Nephron (organoid): ENCODE data around the gene IPO8.
"Not testable (repeated sequence)": the region's sequence is repeated elsewhere in the genome, so short reads cannot be mapped to it uniquely, and the experiment has no call there.

Source experiments
- H3K27ac Mint-ChIP-seq, 3 experiments: 2 replicates each; pipeline ENCODE4 v1.8.0; 2020; ENCODE audit warnings: mixed read lengths in 3 of 3, mild to moderate bottlenecking in 2 of 3, moderate library complexity in 1 of 3
- H3K27me3 Mint-ChIP-seq: 2 replicates; pipeline ENCODE4 v1.8.0; 2021; ENCODE audit warnings: low read depth, mild to moderate bottlenecking, moderate library complexity, mixed read lengths
- H3K36me3 Mint-ChIP-seq: 2 replicates; pipeline ENCODE4 v1.8.0; 2020; ENCODE audit warnings: low read depth, mixed read lengths
- H3K4me1 Mint-ChIP-seq: 2 replicates; pipeline ENCODE4 v1.8.0; 2020; ENCODE audit warnings: mixed read lengths
- H3K4me3 Mint-ChIP-seq, 3 experiments: 2 replicates each; pipeline ENCODE4 v1.8.0; 2020; ENCODE audit warnings: mild to moderate bottlenecking in 3 of 3, mixed read lengths in 3 of 3, moderate library complexity in 2 of 3
- H3K9me3 Mint-ChIP-seq: 2 replicates; pipeline ENCODE4 v1.8.0; 2020; ENCODE audit warnings: mixed read lengths
- TF ChIP-seq, protein P1 (sequence below), 3 experiments: fragments of 200-600 bp; sonication (generic); IDR thresholded peaks; one replicate each; pipeline ENCODE4 v1.5.0; 2021; ENCODE audit warnings: antibody characterized with exemption in 3 of 3; ENCODE audit not compliant: unreplicated experiment in 3 of 3

Gene IPO8

DNA sequence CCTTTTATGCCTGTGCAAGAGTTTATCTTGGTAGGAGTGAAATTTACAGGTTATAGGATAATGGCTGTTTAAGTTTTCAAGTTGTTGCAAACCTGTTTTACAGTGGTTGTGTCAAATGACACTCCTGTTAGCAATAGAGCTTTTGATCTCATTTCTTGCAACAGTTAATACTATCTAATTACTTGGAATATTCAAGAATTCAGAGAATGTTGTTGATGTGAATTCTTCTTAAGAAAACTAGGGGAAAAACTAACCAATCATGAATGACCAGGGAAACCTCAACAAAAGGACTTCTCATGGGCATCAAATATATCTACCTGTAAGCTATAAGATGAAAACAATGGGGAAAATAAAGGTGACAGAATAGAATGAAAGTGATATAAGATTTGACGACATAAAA, 85.0 kb downstream of the IPO8 start:
- H3K36me3 Mint-ChIP-seq = no peaks in the 10 kb centered on the region
- TF ChIP-seq, protein P1, sequence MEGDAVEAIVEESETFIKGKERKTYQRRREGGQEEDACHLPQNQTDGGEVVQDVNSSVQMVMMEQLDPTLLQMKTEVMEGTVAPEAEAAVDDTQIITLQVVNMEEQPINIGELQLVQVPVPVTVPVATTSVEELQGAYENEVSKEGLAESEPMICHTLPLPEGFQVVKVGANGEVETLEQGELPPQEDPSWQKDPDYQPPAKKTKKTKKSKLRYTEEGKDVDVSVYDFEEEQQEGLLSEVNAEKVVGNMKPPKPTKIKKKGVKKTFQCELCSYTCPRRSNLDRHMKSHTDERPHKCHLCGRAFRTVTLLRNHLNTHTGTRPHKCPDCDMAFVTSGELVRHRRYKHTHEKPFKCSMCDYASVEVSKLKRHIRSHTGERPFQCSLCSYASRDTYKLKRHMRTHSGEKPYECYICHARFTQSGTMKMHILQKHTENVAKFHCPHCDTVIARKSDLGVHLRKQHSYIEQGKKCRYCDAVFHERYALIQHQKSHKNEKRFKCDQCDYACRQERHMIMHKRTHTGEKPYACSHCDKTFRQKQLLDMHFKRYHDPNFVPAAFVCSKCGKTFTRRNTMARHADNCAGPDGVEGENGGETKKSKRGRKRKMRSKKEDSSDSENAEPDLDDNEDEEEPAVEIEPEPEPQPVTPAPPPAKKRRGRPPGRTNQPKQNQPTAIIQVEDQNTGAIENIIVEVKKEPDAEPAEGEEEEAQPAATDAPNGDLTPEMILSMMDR (IDR thresholded peaks at IDR 0.05; ENCODE audit: unreplicated experiment in 3 of 3) = no peak
- H3K4me1 Mint-ChIP-seq = peaks cover 15% of the 10 kb centered on the region
- H3K27ac Mint-ChIP-seq = no peak overlapping the region
- H3K4me3 Mint-ChIP-seq = no peak overlapping the region
- no peaks in the 10 kb centered on the region for H3K27me3 Mint-ChIP-seq
- H3K9me3 Mint-ChIP-seq = peaks cover 21% of the 10 kb centered on the region

DNA sequence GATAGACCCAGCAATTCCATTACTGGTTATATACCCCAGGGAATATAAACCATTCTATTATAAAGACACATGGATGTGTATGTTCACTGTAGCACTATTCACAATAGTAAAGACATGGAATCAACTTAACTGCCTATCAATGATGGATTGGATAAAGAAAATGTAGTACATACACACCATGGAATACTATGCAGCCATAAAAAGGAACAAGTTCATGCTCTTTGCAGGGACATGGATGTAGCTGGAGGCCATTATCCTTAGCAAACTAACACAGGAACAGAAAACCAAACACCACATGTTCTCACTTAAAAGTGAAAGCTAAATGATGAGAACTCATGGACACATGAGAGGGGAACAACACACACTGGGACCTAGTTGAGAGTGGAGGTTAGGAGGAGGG, 85.8 kb downstream of the IPO8 start:
- not testable (repeated sequence) for H3K36me3 Mint-ChIP-seq, H3K4me3 Mint-ChIP-seq, H3K27me3 Mint-ChIP-seq, H3K27ac Mint-ChIP-seq
- peaks cover 28% of the 10 kb centered on the region for H3K9me3 Mint-ChIP-seq
- peaks cover 15% of the 10 kb centered on the region for H3K4me1 Mint-ChIP-seq

- not testable (repeated sequence) for H3K4me3 Mint-ChIP-seq, H3K36me3 Mint-ChIP-seq, H3K27ac Mint-ChIP-seq, H3K27me3 Mint-ChIP-seq
- H3K9me3 Mint-ChIP-seq = peaks cover 43% of the 10 kb centered on the region
- peaks cover 12% of the 10 kb centered on the region for H3K4me1 Mint-ChIP-seq
These were observed 91.4 kb downstream of the IPO8 start for GRCh38 chr12:30604302-30604701.

DNA sequence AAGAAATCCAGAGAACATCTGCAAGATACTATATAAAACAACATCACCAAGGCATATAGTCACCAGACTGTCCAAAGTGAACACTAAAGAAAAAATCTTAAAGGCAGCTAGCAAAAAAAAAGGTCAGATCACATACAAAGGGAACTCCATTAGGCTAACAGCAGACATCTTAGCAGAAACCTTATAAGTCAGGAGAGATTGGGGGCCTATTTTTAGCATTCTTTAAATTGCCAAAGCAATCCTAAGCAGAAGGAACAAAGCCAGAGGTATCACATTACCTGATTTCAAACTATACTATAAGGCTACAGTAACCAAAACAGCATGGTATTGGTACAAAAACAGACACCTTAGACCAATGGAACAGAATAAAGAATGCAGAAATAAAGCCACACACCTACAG, 92.5 kb downstream of the IPO8 start:
- peaks cover 36% of the 10 kb centered on the region for H3K9me3 Mint-ChIP-seq
- H3K27ac Mint-ChIP-seq = no peak overlapping the region
- TF ChIP-seq, protein P1 (IDR thresholded peaks at IDR 0.05; ENCODE audit: unreplicated experiment in 3 of 3) = no peak
- H3K27me3 Mint-ChIP-seq = peaks cover 4% of the 10 kb centered on the region
- H3K36me3 Mint-ChIP-seq = peaks cover 9% of the 10 kb centered on the region
- H3K4me1 Mint-ChIP-seq = peaks cover 22% of the 10 kb centered on the region
- no peak overlapping the region for H3K4me3 Mint-ChIP-seq

DNA sequence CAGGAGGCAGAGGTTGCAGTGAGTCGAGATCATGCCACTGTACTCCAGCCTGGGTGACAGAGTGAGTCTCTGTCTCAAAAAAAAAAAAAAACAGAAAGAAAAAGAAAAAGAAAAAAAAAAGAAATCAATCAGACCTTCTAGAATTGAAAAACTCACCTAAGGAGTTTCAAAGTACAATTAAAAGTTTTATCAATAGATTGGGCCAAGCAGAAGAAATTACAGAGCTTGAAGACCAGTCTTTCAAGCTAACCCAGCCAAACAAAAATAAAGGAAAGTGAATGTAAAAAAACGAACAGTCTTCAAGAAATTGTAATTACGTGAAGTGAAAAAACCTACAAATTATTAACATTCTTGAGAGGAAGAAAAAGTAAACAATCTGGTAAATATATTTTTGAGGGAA, 93.0 kb downstream of the IPO8 start:
- H3K27me3 Mint-ChIP-seq = peaks cover 4% of the 10 kb centered on the region

DNA sequence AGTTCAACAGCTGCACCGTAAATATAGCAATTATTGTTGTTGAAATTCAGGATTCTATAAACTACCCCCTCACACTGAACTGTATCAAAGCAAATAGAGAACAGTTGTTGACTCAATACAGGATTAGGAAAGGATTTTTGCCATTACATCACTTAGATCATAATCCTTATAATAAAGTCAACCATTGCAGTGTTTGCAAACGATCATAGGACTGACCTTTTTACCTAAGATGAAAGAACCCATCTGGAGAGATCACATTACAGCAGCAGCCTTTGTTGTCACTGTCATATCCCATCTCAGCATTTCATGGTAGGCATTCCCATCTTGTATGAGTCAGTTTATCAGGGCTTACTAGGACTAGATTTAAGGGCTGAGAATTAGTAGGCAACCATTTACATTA, 96.1 kb downstream of the IPO8 start:
- H3K27me3 Mint-ChIP-seq = no peaks in the 10 kb centered on the region
- H3K4me1 Mint-ChIP-seq = peaks cover 26% of the 10 kb centered on the region
- H3K27ac Mint-ChIP-seq = peak overlapping the region; percentile 7 to 70 (median 29)
- H3K9me3 Mint-ChIP-seq = peaks cover 30% of the 10 kb centered on the region
- H3K4me3 Mint-ChIP-seq = peak overlapping the region in 1 of 3 experiments; percentile 1
- TF ChIP-seq, protein P1 (IDR thresholded peaks at IDR 0.05; ENCODE audit: unreplicated experiment in 3 of 3) = no peak
- peaks cover 9% of the 10 kb centered on the region for H3K36me3 Mint-ChIP-seq

More for the DNA sequence above, 93.0 kb downstream of the IPO8 start:
- no peak overlapping the region for H3K27ac Mint-ChIP-seq
- H3K36me3 Mint-ChIP-seq = peaks cover 9% of the 10 kb centered on the region
- TF ChIP-seq, protein P1 (IDR thresholded peaks at IDR 0.05; ENCODE audit: unreplicated experiment in 3 of 3) = no peak
- H3K4me3 Mint-ChIP-seq = no peak overlapping the region
- H3K4me1 Mint-ChIP-seq = peaks cover 26% of the 10 kb centered on the region
- H3K9me3 Mint-ChIP-seq = peaks cover 34% of the 10 kb centered on the region

DNA sequence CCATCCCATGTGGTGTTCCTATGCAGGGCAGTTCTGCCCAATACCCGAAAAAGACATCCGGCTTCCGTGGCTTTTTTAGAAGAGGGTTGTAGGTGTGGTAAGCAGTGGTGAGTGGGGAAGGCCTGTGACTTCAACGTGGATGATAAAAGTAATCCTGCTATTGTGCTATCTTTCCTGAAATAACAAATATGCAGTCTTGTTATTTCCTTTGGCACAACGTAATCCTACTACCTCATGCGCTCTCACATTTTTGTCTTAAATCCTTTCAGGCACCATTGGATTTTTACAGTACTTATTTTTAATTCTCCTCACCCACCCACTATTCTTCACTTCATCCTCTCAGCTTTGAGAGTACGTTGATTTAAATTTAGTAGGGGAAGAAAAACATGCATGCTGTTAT, 96.8 kb downstream of the IPO8 start:
- Mint-ChIP-seq H3K4me3 (peak overlapping the region in 1 of 3 experiments; percentile 34), H3K36me3 (peaks cover 9% of the 10 kb centered on the region), H3K9me3 (peaks cover 30% of the 10 kb centered on the region), H3K27ac (peak overlapping the region; percentile 24 to 79 (median 37)), H3K27me3 (no peaks in the 10 kb centered on the region), H3K4me1 (peaks cover 26% of the 10 kb centered on the region)
- TF ChIP-seq, protein P1 (IDR thresholded peaks at IDR 0.05; ENCODE audit: unreplicated experiment in 3 of 3) = no peak
